Keratinocyte (primary cell): ENCODE results near the gene ZC3H13. TPM values are rescaled to one million over a fixed set of nuclear protein-coding genes. Genes with fewer than 3 reads are reported as not detected.
A peak's percentile ranks its signal among the peaks of the same experiment; 100 is the strongest.

Experiments used
- DNase-seq: peaks from one replicate; pipeline ENCODE4 v3.0.0-alpha.2; 2011; ENCODE audit warnings: low read depth, missing footprints, low spot score
- FAIRE-seq: peaks from 2 replicates; lab custom pipeline; 2011; peaks lifted over from hg19 to GRCh38; lab: Jason Lieb, UNC
- H2AFZ ChIP-seq: 2 replicates; pipeline ENCODE4 v1.6.0; 2012; ENCODE audit warnings: low read length, control low read depth, inconsistent platforms; ENCODE audit not compliant: control insufficient read depth
- H3K27ac ChIP-seq: 2 replicates; pipeline ENCODE4 v1.5.1; 2011; ENCODE audit warnings: low read length; ENCODE audit not compliant: control insufficient read depth, insufficient read depth
- H3K27me3 ChIP-seq: 3 replicates; pipeline ENCODE4 v1.6.0; 2011; ENCODE audit warnings: low read length; ENCODE audit not compliant: control insufficient read depth, insufficient read depth; ENCODE audit errors: extremely low read depth
- H3K36me3 ChIP-seq, 2 experiments: 2 replicates in 1 of 2; 3 replicates in 1 of 2; pipeline ENCODE4 v1.5.1; 2011; ENCODE audit warnings: low read length in 2 of 2, mild to moderate bottlenecking in 1 of 2; ENCODE audit not compliant: control insufficient read depth in 2 of 2, insufficient read depth in 2 of 2; ENCODE audit errors: extremely low read depth in 1 of 2
- H3K4me1 ChIP-seq: 3 replicates; pipeline ENCODE4 v1.5.1; 2011; ENCODE audit warnings: low read length; ENCODE audit not compliant: control insufficient read depth, insufficient read depth; ENCODE audit errors: extremely low read depth
- H3K4me2 ChIP-seq: 3 replicates; pipeline ENCODE4 v1.6.0; 2011; ENCODE audit warnings: low read depth, low read length; ENCODE audit not compliant: control insufficient read depth, insufficient read depth; ENCODE audit errors: extremely low read depth
- H3K4me3 ChIP-seq, 3 experiments: fragments of 200-600 bp in 1 of 3; sonication (generic) in 1 of 3; 2 replicates in 2 of 3; 3 replicates in 1 of 3; pipeline ENCODE4 v1.5.1; 2011 to 2016; ENCODE audit warnings: low read length in 3 of 3, mild to moderate bottlenecking in 3 of 3, control low read depth in 2 of 3, inconsistent platforms in 1 of 3, low read depth in 1 of 3, mixed read lengths in 1 of 3, mixed run types in 1 of 3, moderate library complexity in 1 of 3; ENCODE audit not compliant: control insufficient read depth in 2 of 3, insufficient read depth in 2 of 3; ENCODE audit errors: extremely low read depth in 1 of 3
- H3K79me2 ChIP-seq: 2 replicates; pipeline ENCODE4 v1.6.0; 2012; ENCODE audit warnings: low read length; ENCODE audit not compliant: control insufficient read depth, insufficient read depth
- H3K9ac ChIP-seq: 3 replicates; pipeline ENCODE4 v1.6.0; 2011; ENCODE audit warnings: low read length; ENCODE audit not compliant: control insufficient read depth, insufficient read depth; ENCODE audit errors: extremely low read depth
- H3K9me1 ChIP-seq: 3 replicates; pipeline ENCODE4 v1.6.0; 2011; ENCODE audit warnings: low read length; ENCODE audit not compliant: control insufficient read depth, insufficient read depth; ENCODE audit errors: extremely low read depth
- H3K9me3 ChIP-seq: 2 replicates; pipeline ENCODE4 v1.5.1; 2012; ENCODE audit warnings: low read depth, low read length; ENCODE audit not compliant: control insufficient read depth
- H4K20me1 ChIP-seq: 3 replicates; pipeline ENCODE4 v1.6.0; 2011; ENCODE audit warnings: low read length; ENCODE audit not compliant: control insufficient read depth, insufficient read depth; ENCODE audit errors: extremely low read depth
- CTCF ChIP-seq, 3 experiments: IDR thresholded peaks in 1 of 3; conservative IDR thresholded peaks in 1 of 3; optimal IDR thresholded peaks in 1 of 3; 2 replicates in 2 of 3; 3 replicates in 1 of 3; pipeline versions ENCODE3 to v1.5.1; 2011; ENCODE audit warnings: low read length in 3 of 3, mild to moderate bottlenecking in 3 of 3, moderate library complexity in 2 of 3, control low read depth in 1 of 3, inconsistent platforms in 1 of 3; ENCODE audit not compliant: insufficient read depth in 2 of 3; ENCODE audit errors: extremely low read depth in 1 of 3
- EZH2 ChIP-seq: IDR thresholded peaks from one replicate; pipeline ENCODE4 v1.6.1; 2012; ENCODE audit warnings: inconsistent platforms, mild to moderate bottlenecking, low read length, moderate library complexity
- dilution Hi-C: fragments of 300-500 bp; cut with MboI; formaldehyde crosslinking; loops from one replicate; pipeline ENCODE4 v1.7.0; 2020; ENCODE audit warnings: low sequenced_read_pairs; ENCODE audit not compliant: extremely low pct_ligation_motif_present
- polyA plus RNA-seq, 5 experiments: library from polyadenylated mRNA; depleted of rRNA in 3 of 5; stranded (reverse) in 3 of 5; stranded (forward) in 1 of 5; unstranded in 1 of 5; fragments of >200 nt; gene quantifications; 1 replicate in 1 of 5; 2 replicates in 3 of 5; 3 replicates in 1 of 5; pipeline versions ENCODE4 v1.2.1 to v1.2.3, GENCODE V29; 2011 to 2012; ENCODE audit warnings: missing spikeins in 2 of 5, low read depth in 1 of 5, low replicate concordance in 1 of 5

The ZC3H13 gene
- polyA plus RNA-seq, 1 donor (not counting 4 experiments of a cell fraction or from before 2014, with no cell fraction given), result 10.6 TPM

GRCh38 chr13:46062185-46062584 lies 9.6 kb upstream of the ZC3H13 start:
- H3K4me3 ChIP-seq, result peak overlapping the region in 2 of 3 experiments; percentile 35 to 59
- H3K27me3 ChIP-seq, result no peaks in the 10 kb centered on the region
- peak; percentile 93 for FAIRE-seq
- no peaks in the 10 kb centered on the region for H3K9me1 ChIP-seq
- peaks cover 30% of the 10 kb centered on the region for H3K4me1 ChIP-seq
- peak overlapping the region; percentile 79 for H3K27ac ChIP-seq
- dilution Hi-C loops, result no loop called here
- H3K4me2 ChIP-seq, result peak overlapping the region; percentile 78
- TF ChIP-seq CTCF (optimal IDR thresholded peaks at IDR 0.05 in 1 of 3, IDR thresholded peaks at IDR 0.05 in 1 of 3, conservative IDR thresholded peaks at IDR 0.05 in 1 of 3; ENCODE audit: extremely low read depth in 1 of 3, insufficient read depth in 2 of 3, low read length in 3 of 3) (no peak), EZH2 (no peak)
- H4K20me1 ChIP-seq, result no peaks in the 10 kb centered on the region
- peak overlapping the region; percentile 60 for H3K9ac ChIP-seq
- peak; percentile 33 for DNase-seq
- no peaks in the 10 kb centered on the region for H3K9me3 ChIP-seq
- H3K79me2 ChIP-seq, result peaks cover 2% of the 10 kb centered on the region
- H2AFZ ChIP-seq, result peak overlapping the region; percentile 78
- H3K36me3 ChIP-seq, result no peaks in the 10 kb centered on the region

- no peak for TF ChIP-seq CTCF (optimal IDR thresholded peaks at IDR 0.05 in 1 of 3, IDR thresholded peaks at IDR 0.05 in 1 of 3, conservative IDR thresholded peaks at IDR 0.05 in 1 of 3; ENCODE audit: extremely low read depth in 1 of 3, insufficient read depth in 2 of 3, low read length in 3 of 3)
- no peak for TF ChIP-seq EZH2
- dilution Hi-C loops, result no loop called here
Measured at GRCh38 chr13:46059405-46059804, 6.9 kb upstream of the ZC3H13 start.

More at GRCh38 chr13:46059405-46059804, 6.9 kb upstream of the ZC3H13 start:
- Histone ChIP-seq H2AFZ (no peak overlapping the region), H4K20me1 (no peaks in the 10 kb centered on the region), H3K36me3 (no peaks in the 10 kb centered on the region), H3K4me1 (peaks cover 40% of the 10 kb centered on the region), H3K4me3 (no peak overlapping the region), H3K27ac (no peak overlapping the region), H3K9ac (no peak overlapping the region), H3K4me2 (no peak overlapping the region), H3K27me3 (no peaks in the 10 kb centered on the region), H3K9me3 (no peaks in the 10 kb centered on the region), H3K9me1 (no peaks in the 10 kb centered on the region), H3K79me2 (peaks cover 6% of the 10 kb centered on the region)
- no peak for DNase-seq
- no peak for FAIRE-seq
